DLD1 (cell line): ENCODE data around the gene SPATA7.

Experiments
- in situ Hi-C: cut with HindIII; loops from 2 replicates; pipeline ENCODE4 v1.10.0; 2017; ENCODE audit warnings: low sequenced_read_pairs

SPATA7 gene

DNA sequence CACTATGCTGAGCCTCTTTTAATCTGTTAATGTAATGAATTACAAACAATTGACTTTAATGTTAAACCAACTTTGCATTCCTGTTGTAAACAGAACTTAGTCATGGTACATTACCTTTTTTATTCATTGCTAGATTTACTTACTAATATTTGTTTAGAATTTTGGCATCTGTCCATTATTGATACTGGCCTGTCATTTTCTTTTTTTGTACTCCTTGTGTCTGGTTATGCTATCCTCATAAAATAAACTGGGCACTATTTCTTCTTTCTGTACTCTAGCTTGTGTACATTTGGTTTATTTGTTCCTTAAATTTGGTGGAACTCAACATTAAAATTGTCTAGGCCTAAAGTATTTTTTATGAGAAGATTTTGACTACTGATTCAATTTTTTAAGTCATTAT, 32.1 kb downstream of the SPATA7 start:
- in situ Hi-C loops: no loop called here

DNA sequence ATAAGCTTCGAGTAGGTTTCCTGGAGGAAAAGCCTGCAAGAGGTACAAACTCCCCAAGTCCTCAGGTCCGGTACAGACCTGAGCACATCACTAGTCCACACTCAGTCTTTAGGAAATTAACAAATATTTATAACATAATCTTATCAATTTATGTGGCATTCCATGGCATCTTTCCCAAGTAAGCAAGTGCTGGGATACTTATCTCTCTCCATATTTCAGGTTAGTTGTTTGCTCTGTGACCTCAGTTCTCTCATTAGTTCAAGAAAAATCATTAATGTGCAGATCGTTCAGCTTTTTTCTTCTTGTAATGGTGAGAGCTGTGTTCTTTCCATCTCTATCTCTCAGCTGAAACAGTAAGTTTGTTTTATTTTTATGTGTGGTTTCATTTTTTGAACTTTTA, 34.7 kb downstream of the SPATA7 start:
- in situ Hi-C loops: no loop called here

DNA sequence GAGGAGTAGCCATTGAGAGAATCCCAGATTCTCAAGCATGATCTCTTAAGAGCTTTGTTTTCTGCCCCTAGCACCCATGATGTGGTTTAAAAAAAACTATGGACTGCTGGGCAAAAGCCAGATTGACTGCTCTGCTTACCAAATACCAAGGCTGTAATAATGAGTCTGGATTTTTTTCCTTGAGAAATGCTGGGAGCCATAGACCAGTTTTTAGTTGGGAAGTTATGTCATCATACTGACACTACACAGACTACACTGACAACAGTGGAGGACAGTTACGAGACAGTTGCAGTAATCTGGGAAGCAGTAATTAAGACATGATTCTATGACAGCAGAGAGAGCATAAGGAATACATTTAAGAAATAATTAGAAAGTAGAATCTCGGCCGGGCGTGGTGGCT, 35.8 kb downstream of the SPATA7 start:
- in situ Hi-C loops: no loop called here

- in situ Hi-C loops: no loop called here
These were observed 36.6 kb downstream of the SPATA7 start for GRCh38 chr14:88422047-88422446.

DNA sequence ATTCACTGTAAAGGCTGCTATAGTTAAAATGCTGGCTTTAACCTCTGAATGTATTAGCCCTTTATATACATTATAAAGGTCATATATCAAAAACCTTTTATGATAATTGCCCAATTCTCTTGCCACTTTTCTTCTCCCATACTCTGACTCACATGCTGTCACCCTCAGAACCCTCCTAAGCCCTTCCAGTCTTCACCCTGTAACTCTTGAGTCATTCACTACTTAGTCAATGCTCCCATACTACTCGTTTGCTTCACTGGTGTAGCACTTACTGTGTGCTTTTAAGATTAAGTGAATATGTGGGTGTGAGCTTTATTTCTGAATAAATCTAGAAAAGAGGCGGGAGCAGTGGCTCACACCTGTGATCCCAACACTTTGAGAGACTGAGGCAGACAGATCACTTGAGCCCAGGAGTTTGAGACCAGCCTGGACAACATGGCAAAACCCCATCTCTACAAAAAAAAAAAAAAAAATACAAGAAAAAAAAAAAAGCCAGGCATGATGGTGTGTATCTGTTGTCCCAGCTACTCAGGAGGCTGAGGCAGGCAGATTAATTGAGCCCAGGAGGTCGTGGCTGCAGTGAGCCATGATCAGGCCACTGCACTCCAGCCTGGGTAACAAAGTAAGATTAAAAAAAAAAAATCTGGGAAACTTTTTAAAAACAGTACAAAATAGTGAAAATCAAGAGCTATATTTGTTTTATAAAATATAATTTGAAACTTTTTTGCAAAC, 37.6 kb downstream of the SPATA7 start:
- in situ Hi-C loops: no loop called here

DNA sequence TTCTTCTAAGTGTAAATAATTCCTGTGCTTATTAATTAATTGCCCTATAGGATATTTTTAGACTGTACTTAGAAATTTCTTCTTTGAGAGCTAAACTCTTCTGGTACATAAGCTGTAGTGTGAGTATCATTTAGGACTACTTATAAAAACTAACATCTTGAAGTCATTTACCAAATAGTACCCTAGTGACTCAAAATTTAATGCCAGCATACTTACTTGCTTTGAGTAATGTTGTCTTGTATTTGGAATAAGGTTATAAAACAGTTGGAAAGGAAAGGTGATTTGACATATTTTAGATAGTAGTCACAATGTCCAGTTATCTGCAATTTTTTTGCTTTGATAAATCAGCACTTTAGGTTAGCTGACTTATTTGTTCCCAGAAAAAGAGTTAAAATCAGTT, 39.1 kb downstream of the SPATA7 start:
- in situ Hi-C loops: no loop called here

- in situ Hi-C loops: no loop called here
These were observed 40.8 kb downstream of the SPATA7 start for GRCh38 chr14:88426271-88426670.

DNA sequence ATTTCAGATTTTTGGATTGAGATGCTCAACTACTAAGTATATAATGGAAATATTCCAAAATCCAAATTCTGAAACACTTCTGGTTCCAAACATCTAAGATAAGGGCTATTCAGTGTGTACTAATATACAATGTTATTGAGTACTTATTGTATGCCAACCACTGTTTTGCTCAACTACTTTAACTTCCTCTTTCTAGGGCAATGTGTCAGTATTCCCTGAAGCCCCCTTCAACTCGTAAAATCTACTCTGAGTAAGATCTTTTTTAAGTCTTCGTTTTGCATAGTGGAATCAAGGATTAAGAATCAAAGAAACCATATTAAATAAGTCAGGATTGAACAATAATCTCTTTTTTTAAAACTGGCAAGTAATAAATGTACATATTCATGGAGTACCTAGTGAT, 45.5 kb downstream of the SPATA7 start:
- in situ Hi-C loops: no loop called here

DNA sequence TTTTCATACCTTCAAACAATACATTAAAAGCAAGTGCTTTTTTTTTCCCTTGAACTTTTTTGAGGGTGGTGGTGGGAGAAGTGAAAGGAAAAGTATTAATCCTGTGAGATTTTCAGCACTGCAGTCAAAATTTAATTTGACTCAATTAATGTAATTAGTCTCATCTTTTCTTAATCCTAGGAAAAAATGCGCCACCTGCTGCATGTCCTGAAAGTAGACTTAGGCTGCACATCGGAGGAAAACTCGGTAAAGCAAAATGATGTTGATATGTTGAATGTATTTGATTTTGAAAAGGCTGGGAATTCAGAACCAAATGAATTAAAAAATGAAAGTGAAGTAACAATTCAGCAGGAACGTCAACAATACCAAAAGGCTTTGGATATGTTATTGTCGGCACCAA, 52.2 kb downstream of the SPATA7 start:
- in situ Hi-C loops: no loop called here

DNA sequence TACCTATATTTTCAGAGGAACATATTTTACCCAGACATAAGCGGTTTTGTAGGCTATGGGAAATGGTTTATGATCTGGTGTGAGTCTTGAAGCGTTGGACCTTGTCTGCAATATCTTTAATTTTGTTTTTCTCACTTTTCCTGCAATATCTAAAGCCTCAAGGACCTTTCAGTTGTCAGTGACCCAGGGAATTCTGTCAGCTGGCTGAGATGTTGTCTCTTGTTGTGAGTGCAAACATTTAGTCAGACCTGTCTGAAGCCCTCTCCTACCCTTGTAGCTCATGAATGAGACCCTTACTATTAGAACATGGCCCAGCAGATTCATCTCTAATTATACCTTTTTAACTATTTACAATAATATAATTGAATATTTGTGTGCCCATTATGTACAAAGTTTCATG, 53.6 kb downstream of the SPATA7 start:
- in situ Hi-C loops: no loop called here

GRCh38 chr14:88452231-88452630, 66.8 kb downstream of the SPATA7 start:
- in situ Hi-C loops: no loop called here

- in situ Hi-C loops: no loop called here
These were observed 69.4 kb downstream of the SPATA7 start for GRCh38 chr14:88454886-88455285.

GRCh38 chr14:88463318-88463717, 77.9 kb downstream of the SPATA7 start:
- in situ Hi-C loops: no loop called here

DNA sequence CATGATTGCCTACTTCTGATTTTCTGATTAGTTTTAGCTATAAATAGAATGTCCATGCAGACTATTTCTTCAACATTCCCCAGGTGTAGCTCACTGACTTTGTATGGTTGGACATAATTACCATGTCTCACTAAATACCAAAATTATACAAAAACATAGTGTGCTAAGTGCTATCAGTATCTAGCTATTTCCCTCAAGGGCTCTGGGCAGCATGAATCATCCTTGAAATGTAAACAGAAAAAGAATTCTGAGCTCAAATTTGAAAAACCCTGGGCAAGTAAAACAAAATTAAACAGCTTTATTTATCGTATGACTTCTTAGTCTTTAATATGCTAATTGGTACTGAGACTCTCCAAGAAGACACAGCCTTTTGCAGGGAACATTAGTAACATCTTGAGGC, 82.9 kb downstream of the SPATA7 start:
- in situ Hi-C loops: no loop called here

DNA sequence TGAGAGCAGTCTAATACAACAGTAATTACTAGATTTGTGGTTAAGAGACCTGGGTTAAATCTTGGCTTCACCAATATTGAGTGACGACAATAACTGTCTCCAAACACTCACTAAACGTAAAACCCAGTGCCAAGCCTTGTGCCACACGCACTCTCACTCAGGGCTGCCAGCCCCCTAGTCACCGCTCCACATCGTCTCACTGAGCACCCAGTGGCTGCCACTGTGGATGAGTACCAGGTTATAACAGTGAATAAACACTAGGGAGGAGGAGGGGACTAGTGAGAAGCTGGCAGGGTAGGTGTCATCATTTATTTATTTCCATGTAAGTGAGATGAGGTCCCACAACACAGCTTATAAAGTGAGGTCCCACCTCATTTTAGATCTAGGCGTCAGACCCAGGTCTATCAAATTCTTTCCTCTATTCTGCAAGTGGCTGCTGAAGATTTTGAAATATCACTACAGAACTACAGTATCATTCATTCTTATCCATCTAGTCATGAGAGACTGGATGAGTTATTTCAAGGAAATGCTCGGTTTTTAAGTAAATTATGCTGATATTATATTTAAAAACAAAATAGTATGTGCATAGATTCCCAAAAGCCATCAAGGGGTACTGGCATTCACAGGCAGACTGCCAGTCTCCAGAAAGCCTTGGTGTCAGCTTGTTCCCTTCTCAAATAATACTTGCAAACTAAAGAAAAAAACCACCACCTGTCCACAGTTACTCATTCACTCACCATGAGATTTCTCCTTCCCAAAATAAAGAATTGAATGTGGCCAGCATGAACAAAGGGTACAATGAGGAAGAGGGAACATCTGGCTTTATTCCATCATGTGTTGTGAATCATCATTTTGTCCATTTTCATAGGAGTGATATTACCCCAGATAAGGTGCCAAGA, 85.3 kb downstream of the SPATA7 start:
- in situ Hi-C loops: no loop called here

- in situ Hi-C loops: no loop called here
These were observed 88.3 kb downstream of the SPATA7 start for GRCh38 chr14:88473791-88474190.

DNA sequence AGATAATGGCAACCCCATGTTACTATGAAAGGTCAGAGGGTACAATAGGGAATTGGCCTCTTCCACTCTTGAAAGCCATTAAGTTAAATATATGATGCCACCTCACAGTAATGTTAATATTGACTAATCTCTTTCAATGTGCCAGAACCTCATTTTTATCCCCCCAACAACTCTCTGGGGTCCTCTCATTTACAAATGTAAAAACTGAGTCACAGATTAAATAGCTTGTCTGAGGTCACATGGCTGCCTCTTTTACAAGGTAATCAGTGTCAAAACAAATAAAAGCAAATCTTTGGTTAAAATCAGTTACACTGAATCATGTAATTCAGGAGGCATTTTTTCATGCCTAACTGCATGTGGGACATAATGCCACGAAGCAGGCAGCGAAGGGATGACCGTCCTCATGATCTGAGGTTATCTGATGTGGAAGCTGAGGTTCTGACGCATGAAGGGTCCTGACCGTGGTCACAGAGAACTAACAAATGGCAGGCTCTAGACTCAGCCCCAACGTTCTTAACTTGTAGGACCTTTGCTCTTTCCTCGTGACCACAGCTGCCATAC, 90.8 kb downstream of the SPATA7 start:
- in situ Hi-C loops: no loop called here

DNA sequence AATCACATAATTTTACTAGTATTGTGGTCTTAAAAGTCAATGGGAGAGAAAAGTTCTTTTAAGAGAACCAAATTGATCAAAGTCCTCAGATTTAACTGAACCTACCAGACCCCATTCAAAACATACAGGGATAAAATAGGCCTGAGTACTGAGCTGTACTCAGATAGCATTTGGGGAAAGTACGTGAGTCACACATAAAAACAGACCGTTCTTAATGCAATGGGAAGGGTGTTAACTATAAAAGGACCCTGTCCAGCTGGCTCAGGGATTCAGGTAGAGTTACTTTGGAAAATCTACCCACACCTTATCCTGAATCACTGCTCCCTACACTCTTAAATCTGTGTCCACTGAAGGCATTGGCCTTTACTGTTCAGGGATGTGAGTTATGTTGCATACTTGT, 91.4 kb downstream of the SPATA7 start:
- in situ Hi-C loops: no loop called here

GRCh38 chr14:88477513-88478250, 92.2 kb downstream of the SPATA7 start:
- in situ Hi-C loops: no loop called here

DNA sequence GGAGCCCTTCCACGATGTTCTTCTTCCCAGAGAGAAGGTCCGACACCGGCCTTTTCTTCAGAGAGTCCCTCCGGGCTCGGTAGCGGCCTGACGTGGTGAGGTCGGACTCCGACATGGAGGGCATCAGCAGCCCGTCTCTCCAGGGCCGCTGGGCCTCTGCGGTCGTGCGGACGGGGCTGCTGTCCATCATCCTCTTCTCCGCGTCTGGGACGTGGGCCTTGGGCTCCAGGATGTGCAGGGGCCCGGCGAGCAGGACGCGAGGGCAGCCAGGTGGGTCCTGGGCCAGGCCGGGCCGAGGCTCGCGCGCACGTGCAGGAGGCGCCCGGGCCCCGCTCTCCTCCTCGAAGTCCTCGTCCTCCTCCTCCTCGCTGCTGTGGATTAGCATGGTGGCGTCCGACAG, 93.5 kb downstream of the SPATA7 start:
- in situ Hi-C loops: no loop called here

- in situ Hi-C loops: no loop called here
These were observed 94.1 kb downstream of the SPATA7 start for GRCh38 chr14:88479574-88479987.
